GM21390 (cell line): ENCODE data around the gene MTHFD1.

Experiments
- ATAC-seq: cut with Tn5 transposase; IDR thresholded peaks from one replicate; pipeline ENCODE4 v1.9.1; 2021; ENCODE audit not compliant: unreplicated experiment

MTHFD1 gene

DNA sequence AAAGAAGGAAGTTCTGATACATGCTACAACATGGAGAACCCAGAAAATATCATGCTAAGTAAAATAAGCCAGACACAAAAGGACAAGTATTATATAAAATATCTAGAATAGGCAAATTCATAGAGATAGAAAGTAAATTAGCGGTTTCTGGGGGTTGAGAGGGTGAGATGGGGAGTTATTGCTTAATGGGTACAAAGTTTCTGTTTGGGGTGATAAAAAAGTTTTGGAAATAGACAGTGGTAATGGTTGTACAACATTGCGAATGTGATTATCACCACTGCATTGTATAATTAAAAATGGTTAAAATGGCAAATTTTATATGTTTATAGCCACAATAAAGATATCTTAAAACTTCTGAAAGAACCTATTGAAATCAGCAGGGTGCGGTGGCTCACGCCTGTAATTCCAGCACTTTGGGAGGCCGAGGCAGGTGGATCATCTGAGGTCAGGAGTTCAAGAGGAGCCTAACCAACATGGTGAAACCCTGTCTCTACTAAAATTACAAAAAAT, 100.5 kb downstream of the MTHFD1 start:
- ATAC-seq, result no peak

DNA sequence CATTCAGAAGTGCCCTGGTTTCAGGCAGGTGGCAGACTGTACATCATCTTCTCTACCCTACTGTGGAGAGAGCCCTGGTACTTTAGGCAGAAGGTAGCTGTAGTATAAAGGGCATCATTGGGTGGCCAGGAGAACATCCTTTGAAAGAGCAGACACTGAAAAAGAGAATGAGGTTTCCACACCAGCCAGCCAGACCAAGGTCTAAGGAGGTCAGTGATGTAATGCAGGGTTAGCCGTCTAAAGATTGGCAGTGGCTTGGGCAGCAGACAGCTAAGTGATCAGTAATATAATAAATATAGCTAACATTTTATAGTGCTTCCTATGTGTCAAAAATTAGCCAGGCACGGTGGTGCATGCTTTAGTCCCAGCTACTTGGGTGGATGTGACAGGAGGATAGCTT, 103.5 kb downstream of the MTHFD1 start:
- ATAC-seq, result no peak

- ATAC-seq, result no peak
These were observed 105.3 kb downstream of the MTHFD1 start for GRCh38 chr14:64493455-64493854.

DNA sequence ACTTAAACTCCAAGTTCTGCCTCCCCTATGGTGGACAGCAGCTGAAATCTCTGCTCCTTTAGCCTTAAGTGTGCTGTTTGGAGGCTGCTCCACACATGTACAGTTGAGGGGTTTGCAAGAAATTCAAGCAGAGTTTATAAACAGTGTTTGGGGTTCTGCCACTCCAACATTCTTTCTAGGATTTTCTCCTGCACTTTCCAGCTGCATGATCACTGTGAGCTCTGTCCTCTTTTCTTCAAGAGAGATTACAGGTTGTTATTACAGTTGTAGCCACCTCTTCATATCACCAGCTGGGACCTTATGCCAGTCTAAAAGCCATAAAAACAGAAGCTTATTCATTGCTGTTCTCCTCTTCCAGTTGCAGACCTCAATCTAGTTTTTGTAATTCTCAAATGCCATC, 107.1 kb downstream of the MTHFD1 start:
- no peak for ATAC-seq

DNA sequence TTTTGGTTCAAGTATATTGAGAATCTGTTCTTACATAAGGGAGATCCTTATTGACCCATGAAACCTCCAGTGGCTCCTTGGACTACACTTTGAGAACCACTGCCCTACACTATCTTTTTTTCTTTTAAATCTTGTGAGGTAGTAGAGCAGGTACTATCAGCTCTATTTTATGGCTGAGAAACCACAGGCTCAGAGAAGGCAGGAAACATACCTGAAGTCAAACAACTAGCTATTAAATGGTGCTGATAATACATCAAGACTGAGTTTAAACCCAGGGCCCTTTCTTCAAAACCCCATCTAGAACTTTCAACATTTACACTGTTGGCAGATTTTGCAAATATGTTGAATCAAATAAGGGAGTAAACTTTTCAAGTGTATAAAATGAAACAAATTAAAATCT, 108.6 kb downstream of the MTHFD1 start:
- no peak for ATAC-seq

- no peak for ATAC-seq
These were observed 111.9 kb downstream of the MTHFD1 start for GRCh38 chr14:64500088-64500487.

DNA sequence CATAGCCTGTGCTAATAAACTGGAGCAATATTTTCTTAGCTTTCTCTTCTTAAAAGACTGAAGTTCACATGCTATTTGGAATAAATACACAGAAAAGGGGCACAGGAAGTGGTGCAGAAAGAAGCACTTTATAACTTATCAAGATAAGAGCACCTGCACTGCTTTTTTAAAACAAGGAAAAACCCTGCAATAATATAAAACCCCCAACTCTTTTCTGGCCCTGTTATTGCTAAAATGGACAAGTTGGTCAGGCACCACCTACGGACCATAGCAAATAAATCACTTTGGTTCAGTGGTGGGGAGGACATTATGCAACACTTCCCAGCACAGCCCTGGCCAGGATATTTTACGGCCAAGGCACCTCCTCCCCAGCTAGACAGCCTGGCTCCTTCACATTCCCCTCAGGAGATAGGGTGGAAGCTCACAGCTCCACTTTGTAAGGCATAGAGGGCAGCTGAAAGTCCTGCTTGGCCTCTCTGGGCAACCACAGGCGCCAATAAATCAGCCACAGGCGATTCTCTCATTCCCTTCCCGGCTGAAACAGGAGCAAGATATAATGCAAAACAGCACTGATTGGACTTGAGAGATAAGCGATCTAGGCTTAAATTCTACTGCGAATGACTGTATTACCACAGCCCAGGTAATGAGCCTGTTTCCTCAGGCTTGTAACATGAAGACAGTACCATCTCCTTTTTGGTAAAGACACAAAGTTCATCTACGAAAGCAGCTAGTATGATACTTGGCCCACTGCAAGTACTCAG, 113.4 kb downstream of the MTHFD1 start:
- ATAC-seq, result no peak

DNA sequence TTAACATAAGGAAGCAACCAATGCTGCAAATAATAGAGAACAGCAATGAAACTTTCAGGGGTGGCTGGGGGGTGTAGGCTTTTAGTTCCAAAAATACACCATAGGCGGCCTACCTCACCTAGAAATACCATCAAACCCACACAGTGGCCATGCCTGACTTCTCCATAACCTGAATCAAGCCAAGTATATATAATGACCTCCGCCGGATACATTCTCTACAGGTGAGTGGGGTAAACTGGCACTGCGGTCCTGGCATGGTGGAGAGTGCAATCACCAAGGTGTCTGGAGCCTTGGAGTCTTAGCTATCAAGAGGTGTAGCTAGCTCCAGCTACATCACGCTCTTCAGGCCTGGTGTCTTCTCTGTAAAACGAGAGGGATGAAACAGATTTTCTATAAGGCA, 114.3 kb downstream of the MTHFD1 start:
- no peak for ATAC-seq

GRCh38 chr14:64502887-64503433, 114.8 kb downstream of the MTHFD1 start:
- ATAC-seq, result peak; percentile 2

- peak; percentile 53 for ATAC-seq
These were observed 115.5 kb downstream of the MTHFD1 start, which contains the start of gene ZBTB25 for GRCh38 chr14:64503434-64504309. Gene ZBTB25 (minus strand): TSS chr14:64503838. CDS start chr14:64490533, 13,305 bp downstream.

DNA sequence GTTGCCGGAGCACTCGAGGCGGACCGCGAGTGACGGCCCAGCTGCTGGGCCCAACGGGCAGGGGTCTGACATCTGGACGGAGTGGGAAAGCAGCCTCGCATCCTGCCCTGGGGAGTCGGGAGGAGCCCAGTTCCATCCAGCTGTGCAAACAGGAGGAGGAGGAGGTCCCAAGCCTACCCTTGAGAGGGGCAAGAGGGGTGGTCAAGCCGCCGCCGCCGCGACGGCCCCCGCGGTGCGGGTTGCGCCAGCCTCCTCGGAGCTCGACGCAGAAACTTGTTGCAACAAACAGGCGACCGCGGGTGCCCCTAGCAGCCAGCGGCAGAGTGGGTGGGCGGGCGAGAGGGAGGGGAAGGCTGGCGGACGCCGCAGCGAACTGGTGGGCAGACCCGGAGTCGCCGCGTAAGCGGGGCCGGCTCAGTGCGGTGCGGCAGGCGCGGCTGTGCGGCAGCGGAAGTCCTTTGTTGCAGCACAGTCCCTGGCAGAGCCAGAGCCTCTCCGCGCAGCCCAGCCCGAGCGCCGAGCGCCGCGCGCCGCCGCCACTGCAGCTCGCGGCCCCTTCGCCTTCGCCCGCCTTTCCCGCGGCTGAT, 116.2 kb downstream of the MTHFD1 start, which contains the start of gene ZBTB1:
TSS of gene ZBTB1 (plus strand) at position 461 of the 587 bp plus-strand sequence. CDS start 16,735 bp downstream, outside the sequence.
- ATAC-seq, result peak; percentile 24

DNA sequence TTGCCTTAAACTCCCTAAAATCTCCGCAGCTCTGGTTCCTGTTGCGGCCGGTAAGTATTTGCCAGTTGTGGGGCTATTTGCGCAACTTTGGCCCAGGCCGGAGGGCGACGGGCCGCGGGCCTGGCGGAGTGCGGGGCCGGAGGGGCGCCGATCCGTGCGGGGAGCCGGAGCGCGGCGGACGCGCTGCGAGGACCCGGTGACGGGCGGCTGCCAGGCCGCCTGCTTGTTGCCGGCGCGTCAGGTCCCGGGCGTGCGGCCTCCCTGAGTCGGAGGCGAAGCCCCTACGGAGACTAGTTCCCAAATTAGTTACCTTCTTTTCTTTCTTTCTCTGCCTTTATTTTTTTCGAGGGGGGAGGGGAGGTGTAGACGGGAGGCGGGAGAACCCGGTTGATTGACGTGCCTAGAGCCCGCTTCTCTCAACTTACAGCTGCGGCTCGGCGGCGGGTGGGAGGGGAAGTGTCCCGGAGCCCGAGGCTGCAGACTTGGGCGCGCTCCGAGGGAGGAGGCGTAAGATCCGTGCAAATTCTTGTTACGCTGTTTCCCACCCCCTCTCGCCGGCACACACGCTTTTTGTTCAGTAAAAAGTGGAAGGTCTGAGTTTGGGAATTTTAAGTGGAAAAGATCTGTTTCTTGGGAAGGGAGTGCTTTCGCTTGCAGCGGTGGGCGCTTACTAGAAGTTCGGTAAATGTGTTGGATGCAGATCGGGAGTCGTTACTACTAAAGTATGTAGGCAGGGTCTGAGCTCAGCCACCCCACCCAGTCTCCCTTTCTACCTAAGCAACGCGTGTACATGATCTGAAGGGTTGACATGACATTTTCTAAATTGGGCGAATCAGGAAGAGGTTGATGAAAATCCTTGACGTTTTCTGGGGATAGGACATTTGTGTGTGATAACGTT, 117.0 kb downstream of the MTHFD1 start:
- ATAC-seq, result peak; percentile 34

GRCh38 chr14:64506721-64507120, 118.6 kb downstream of the MTHFD1 start:
- ATAC-seq, result no peak

DNA sequence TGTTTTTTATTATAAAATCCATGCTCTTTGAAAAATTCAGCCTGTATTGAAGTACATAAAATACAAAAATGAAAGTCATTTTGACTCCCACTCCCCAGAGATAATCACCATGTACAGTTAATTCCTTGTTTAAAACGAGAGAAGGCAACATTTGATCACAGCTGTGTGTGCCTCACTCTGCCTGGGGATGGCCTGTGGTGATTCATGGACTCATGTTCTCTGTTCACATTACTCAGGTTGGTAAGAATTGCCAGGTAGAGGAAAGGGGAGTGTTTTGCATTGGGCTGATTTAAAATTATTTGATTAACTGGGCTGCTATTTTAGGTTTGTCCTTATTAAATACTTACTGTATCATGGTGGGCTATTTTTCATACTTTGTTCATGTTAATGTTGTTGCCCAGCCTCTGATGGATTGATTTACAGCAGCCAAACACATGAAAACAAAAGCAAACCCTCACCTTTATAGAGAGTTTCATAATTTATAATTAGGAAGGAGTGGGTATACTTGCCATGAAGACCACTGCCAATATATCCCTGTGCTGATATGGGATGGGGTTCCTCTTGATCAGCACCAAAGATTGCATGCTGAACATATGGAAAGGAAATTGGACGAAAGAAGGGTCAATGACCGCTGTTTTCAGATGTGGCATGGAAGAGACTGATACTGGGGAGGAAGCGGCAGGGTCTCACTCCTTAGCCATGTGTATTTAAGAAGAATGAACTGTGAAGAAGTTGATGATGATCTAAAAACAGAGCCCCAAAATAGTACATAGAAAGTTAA, 119.4 kb downstream of the MTHFD1 start:
- ATAC-seq, result no peak

DNA sequence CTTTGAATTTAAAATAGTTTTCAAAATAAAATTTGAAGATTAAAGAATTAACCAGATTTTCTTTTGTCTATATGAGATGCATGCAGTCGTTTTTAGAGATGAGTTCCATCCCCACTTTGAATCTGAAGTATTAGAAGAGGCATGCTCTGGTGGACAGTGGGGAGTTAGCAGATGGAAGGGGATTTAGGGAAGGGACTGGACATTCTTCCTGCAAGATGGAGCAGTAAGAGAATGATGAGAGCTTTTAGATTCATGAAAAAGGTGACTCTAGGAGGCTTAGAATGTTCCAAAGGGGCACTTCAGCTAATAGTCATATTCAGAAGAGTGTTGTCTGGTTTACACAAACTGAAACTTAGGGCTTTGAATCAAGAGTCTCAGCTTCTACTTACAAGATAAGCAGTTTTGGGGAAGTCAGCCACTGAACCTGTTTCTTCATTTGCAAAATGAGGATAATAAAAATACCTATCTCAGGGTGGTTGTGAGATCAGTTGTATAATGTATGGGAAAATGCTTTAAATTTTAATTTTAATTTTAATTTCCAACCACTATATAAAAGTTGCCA, 120.1 kb downstream of the MTHFD1 start:
- ATAC-seq, result no peak

DNA sequence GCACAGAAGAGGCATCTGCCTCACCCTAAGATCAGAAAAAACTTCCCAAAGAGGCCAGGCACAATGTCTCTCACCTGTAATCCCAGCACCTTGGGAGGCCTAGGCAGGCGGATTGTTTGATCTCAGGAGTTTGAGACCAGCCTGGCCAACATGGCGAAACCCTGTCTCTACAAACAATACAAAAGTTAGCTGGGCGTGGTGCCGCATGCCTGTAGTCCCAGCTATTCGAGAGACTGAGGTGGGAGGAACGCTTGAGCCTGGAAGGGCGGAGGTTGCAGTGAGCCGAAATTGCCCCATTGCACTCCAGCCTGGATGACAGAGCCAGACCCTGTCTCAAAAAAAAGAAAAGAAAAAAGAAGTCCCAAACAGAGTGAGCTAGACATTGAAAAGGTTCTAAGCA, 120.9 kb downstream of the MTHFD1 start:
- no peak for ATAC-seq
